CD4-positive, CD25-positive, alpha-beta regulatory T cell (primary cell): ENCODE results near the gene TAF11L3. TPM values are rescaled to one million over a fixed set of nuclear protein-coding genes. Genes with fewer than 3 reads are reported as not detected.
A peak's percentile ranks its signal among the peaks of the same experiment; 100 is the strongest.
"Not testable (repeated sequence)": the region's sequence is repeated elsewhere in the genome, so short reads cannot be mapped to it uniquely, and the experiment has no call there.

Experiments
- ATAC-seq, 2 donors: fragments of 150-1000 bp; cut with Tn5 transposase; one replicate each; pipeline ENCODE4 v1.10.0; 2021; ENCODE audit warnings: low read depth in 2 of 2, moderate number of reproducible peaks in 2 of 2, moderate library complexity in 1 of 2
- DNase-seq, 3 donors: peaks; one replicate each; pipeline versions ENCODE4 v3.0.0 to v3.0.0-alpha.2; 2012 to 2022; ENCODE audit warnings: mixed read lengths in 1 of 3
- H3K27ac ChIP-seq: one replicate; pipeline ENCODE4 v1.7.0; 2013; ENCODE audit warnings: mild to moderate bottlenecking, low read length; ENCODE audit not compliant: insufficient read depth, poor library complexity, severe bottlenecking
- H3K27me3 ChIP-seq: one replicate; pipeline ENCODE4 v1.7.0; 2013; ENCODE audit warnings: low read length; ENCODE audit not compliant: control insufficient read depth, insufficient read depth
- H3K36me3 ChIP-seq: one replicate; pipeline ENCODE4 v1.7.0; 2013; ENCODE audit warnings: mild to moderate bottlenecking, low read length, moderate library complexity; ENCODE audit not compliant: control insufficient read depth, insufficient read depth
- H3K4me1 ChIP-seq: 2 replicates; pipeline ENCODE4 v1.7.0; 2013; ENCODE audit warnings: mild to moderate bottlenecking, low read length; ENCODE audit not compliant: insufficient read depth, control insufficient read depth, poor library complexity, severe bottlenecking
- H3K4me3 ChIP-seq: one replicate; pipeline ENCODE4 v1.7.0; 2013; ENCODE audit warnings: low read depth, mild to moderate bottlenecking, low read length, moderate library complexity
- H3K9me3 ChIP-seq, 2 experiments: 1 replicate in 1 of 2; 2 replicates in 1 of 2; pipeline ENCODE4 v1.7.0; 2013; ENCODE audit warnings: low read length in 2 of 2, mild to moderate bottlenecking in 1 of 2, moderate library complexity in 1 of 2; ENCODE audit not compliant: control insufficient read depth in 2 of 2
- H3K27ac Mint-ChIP-seq, 3 donors: one replicate each; pipeline ENCODE4 v1.8.0; 2020 to 2022; ENCODE audit warnings: mild to moderate bottlenecking in 3 of 3, mixed read lengths in 3 of 3, moderate library complexity in 2 of 3
- H3K27me3 Mint-ChIP-seq: one replicate; pipeline ENCODE4 v1.8.0; 2022; ENCODE audit warnings: mild to moderate bottlenecking, mixed read lengths
- H3K36me3 Mint-ChIP-seq: one replicate; pipeline ENCODE4 v1.8.0; 2020; ENCODE audit warnings: mixed read lengths
- H3K4me1 Mint-ChIP-seq, 4 donors: one replicate each; pipeline ENCODE4 v1.8.0; 2020 to 2022; ENCODE audit warnings: mixed read lengths in 4 of 4, mild to moderate bottlenecking in 1 of 4
- H3K4me3 Mint-ChIP-seq, 4 donors: one replicate each; pipeline ENCODE4 v1.8.0; 2020 to 2022; ENCODE audit warnings: mild to moderate bottlenecking in 4 of 4, mixed read lengths in 4 of 4, moderate library complexity in 3 of 4
- H3K9me3 Mint-ChIP-seq, 7 donors: one replicate each; pipeline ENCODE4 v1.8.0; 2020 to 2022; ENCODE audit warnings: mixed read lengths in 7 of 7, mild to moderate bottlenecking in 3 of 7, moderate library complexity in 2 of 7
- polyA plus RNA-seq, 4 donors: library from polyadenylated mRNA; unstranded; fragments of 300-500 nt; fragmentation: Illumina TruSeq; gene quantifications; one replicate each; pipeline ENCODE4 v1.2.3, GENCODE V29; 2021
- total RNA-seq: library from RNA; stranded (reverse); gene quantifications from one replicate; pipeline ENCODE4 v1.2.3, GENCODE V29; 2022

The TAF11L3 gene
- total and polyA plus RNA-seq, 5 donors from 2014 or later: not detected

DNA sequence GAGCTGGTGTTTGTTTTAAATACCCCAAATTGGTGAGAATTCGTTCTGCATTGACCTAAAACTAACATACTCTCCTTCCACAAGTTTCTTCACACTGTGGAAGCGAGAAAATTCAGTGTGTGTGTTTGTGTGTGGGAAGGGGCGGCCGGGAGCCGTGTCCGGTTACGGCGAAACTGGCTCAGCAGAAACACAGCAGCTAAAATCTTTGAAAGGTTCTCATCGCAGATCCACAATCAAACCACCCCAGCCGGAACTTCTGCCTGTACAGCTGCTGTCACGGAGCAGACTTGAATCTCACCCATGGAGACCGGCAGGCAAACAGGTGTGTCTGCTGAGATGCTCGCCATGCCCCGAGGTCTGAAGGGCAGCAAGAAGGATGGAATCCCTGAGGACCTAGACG is 3.3 kb downstream of the TAF11L3 start, which contains the start of gene TAF11L4:
Gene TAF11L4 (plus strand): TSS at position 301 of the 400 bp plus-strand sequence.
- not testable (repeated sequence) for H3K4me1 Mint-ChIP-seq, ATAC-seq, H3K4me1 ChIP-seq, H3K4me3 ChIP-seq, H3K36me3 ChIP-seq, H3K9me3 Mint-ChIP-seq, DNase-seq, H3K27ac Mint-ChIP-seq, H3K27me3 Mint-ChIP-seq, H3K4me3 Mint-ChIP-seq, H3K27me3 ChIP-seq, H3K9me3 ChIP-seq, H3K27ac ChIP-seq, H3K36me3 Mint-ChIP-seq

DNA sequence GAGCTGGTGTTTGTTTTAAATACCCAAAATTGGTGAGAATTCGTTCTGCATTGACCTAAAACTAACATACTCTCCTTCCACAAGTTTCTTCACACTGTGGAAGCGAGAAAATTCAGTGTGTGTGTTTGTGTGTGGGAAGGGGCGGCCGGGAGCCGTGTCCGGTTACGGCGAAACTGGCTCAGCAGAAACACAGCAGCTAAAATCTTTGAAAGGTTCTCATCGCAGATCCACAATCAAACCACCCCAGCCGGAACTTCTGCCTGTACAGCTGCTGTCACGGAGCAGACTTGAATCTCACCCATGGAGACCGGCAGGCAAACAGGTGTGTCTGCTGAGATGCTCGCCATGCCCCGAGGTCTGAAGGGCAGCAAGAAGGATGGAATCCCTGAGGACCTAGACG is 6.8 kb downstream of the TAF11L3 start, which contains the start of gene TAF11L5:
Gene TAF11L5 (plus strand): TSS at position 301 of the 400 bp plus-strand sequence.
- H3K27me3 Mint-ChIP-seq, H3K9me3 Mint-ChIP-seq, H3K36me3 ChIP-seq, H3K4me1 ChIP-seq, H3K36me3 Mint-ChIP-seq, H3K4me1 Mint-ChIP-seq, H3K4me3 Mint-ChIP-seq, H3K27me3 ChIP-seq, H3K27ac ChIP-seq, H3K27ac Mint-ChIP-seq, DNase-seq, H3K9me3 ChIP-seq, ATAC-seq, H3K4me3 ChIP-seq: not testable (repeated sequence)

DNA sequence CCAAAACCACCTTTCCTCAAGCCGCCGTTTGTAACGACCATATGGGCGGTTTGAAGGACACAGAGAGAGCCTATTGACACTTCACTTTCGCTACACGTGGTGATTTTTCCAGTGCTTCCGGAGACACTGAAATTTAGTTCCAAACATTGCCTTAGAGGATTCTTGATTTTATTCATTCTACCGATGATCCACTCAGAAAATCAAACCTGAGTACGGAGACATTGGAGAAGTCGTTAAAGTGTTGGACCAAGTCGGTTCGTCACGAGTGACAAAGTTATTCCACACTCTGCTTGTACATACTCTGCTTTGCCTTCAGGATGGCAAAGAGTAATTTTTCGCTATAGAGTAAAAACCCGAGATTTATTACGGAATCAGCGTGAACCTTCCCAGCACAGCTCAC is 8.3 kb downstream of the TAF11L3 start:
- H3K36me3 ChIP-seq, H3K9me3 Mint-ChIP-seq, H3K4me1 ChIP-seq, H3K4me3 Mint-ChIP-seq, H3K27me3 Mint-ChIP-seq, H3K4me1 Mint-ChIP-seq, ATAC-seq, H3K9me3 ChIP-seq, H3K27ac ChIP-seq, H3K27me3 ChIP-seq, H3K4me3 ChIP-seq, H3K36me3 Mint-ChIP-seq, H3K27ac Mint-ChIP-seq: not testable (repeated sequence)
- DNase-seq: peak in 1 of 3 donors; percentile 1

DNA sequence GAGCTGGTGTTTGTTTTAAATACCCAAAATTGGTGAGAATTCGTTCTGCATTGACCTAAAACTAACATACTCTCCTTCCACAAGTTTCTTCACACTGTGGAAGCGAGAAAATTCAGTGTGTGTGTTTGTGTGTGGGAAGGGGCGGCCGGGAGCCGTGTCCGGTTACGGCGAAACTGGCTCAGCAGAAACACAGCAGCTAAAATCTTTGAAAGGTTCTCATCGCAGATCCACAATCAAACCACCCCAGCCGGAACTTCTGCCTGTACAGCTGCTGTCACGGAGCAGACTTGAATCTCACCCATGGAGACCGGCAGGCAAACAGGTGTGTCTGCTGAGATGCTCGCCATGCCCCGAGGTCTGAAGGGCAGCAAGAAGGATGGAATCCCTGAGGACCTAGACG is 10.2 kb downstream of the TAF11L3 start, which contains the start of gene TAF11L6:
Gene TAF11L6 (plus strand): TSS at position 301 of the 400 bp plus-strand sequence.
- ATAC-seq, H3K27ac ChIP-seq, DNase-seq, H3K27ac Mint-ChIP-seq, H3K27me3 Mint-ChIP-seq, H3K9me3 ChIP-seq, H3K36me3 ChIP-seq, H3K9me3 Mint-ChIP-seq, H3K4me3 ChIP-seq, H3K36me3 Mint-ChIP-seq, H3K4me1 Mint-ChIP-seq, H3K4me1 ChIP-seq, H3K4me3 Mint-ChIP-seq, H3K27me3 ChIP-seq: not testable (repeated sequence)

Other genes starting within 250 kb of the TAF11L3 start
- not detected for gene TAF11L2, start 20.1 kb upstream of the TAF11L3 start, total RNA-seq
- not detected for gene TAF11L2, start 20.1 kb upstream of the TAF11L3 start, polyA plus RNA-seq
- gene TAF11L4, start 3.4 kb downstream of the TAF11L3 start, total RNA-seq: not detected
- gene TAF11L4, start 3.4 kb downstream of the TAF11L3 start, polyA plus RNA-seq: not detected
- not detected for gene TAF11L5, start 6.9 kb downstream of the TAF11L3 start, total RNA-seq
- not detected for gene TAF11L5, start 6.9 kb downstream of the TAF11L3 start, polyA plus RNA-seq
- gene TAF11L6, start 10.3 kb downstream of the TAF11L3 start, total RNA-seq: not detected
- gene TAF11L6, start 10.3 kb downstream of the TAF11L3 start, polyA plus RNA-seq: not detected
- gene TAF11L7, start 67.4 kb downstream of the TAF11L3 start, total RNA-seq: not detected
- gene TAF11L7, start 67.4 kb downstream of the TAF11L3 start, polyA plus RNA-seq: not detected
- not detected for gene TAF11L8, start 72.6 kb downstream of the TAF11L3 start, total RNA-seq
- not detected for gene TAF11L8, start 72.6 kb downstream of the TAF11L3 start, polyA plus RNA-seq
- gene TAF11L9, start 76.0 kb downstream of the TAF11L3 start, total RNA-seq: not detected
- gene TAF11L9, start 76.0 kb downstream of the TAF11L3 start, polyA plus RNA-seq: not detected
- not detected for gene TAF11L10, start 79.5 kb downstream of the TAF11L3 start, total RNA-seq
- not detected for gene TAF11L10, start 79.5 kb downstream of the TAF11L3 start, polyA plus RNA-seq
- gene TAF11L11, start 85.8 kb downstream of the TAF11L3 start, total RNA-seq: not detected
- gene TAF11L11, start 85.8 kb downstream of the TAF11L3 start, polyA plus RNA-seq: not detected
- not detected for gene TAF11L12, start 92.0 kb downstream of the TAF11L3 start, total RNA-seq
- gene TAF11L12, start 92.0 kb downstream of the TAF11L3 start, polyA plus RNA-seq: not detected
- gene TAF11L13, start 113.7 kb downstream of the TAF11L3 start, total RNA-seq: not detected
- gene TAF11L13, start 113.7 kb downstream of the TAF11L3 start, polyA plus RNA-seq: not detected
- not detected for gene TAF11L14, start 116.1 kb downstream of the TAF11L3 start, total RNA-seq
- gene TAF11L14, start 116.1 kb downstream of the TAF11L3 start, polyA plus RNA-seq: not detected